ENCODE results near the gene PATL1.
"Not testable (repeated sequence)": the region's sequence is repeated elsewhere in the genome, so short reads cannot be mapped to it uniquely, and the experiment has no call there.

PATL1 gene, protein sequence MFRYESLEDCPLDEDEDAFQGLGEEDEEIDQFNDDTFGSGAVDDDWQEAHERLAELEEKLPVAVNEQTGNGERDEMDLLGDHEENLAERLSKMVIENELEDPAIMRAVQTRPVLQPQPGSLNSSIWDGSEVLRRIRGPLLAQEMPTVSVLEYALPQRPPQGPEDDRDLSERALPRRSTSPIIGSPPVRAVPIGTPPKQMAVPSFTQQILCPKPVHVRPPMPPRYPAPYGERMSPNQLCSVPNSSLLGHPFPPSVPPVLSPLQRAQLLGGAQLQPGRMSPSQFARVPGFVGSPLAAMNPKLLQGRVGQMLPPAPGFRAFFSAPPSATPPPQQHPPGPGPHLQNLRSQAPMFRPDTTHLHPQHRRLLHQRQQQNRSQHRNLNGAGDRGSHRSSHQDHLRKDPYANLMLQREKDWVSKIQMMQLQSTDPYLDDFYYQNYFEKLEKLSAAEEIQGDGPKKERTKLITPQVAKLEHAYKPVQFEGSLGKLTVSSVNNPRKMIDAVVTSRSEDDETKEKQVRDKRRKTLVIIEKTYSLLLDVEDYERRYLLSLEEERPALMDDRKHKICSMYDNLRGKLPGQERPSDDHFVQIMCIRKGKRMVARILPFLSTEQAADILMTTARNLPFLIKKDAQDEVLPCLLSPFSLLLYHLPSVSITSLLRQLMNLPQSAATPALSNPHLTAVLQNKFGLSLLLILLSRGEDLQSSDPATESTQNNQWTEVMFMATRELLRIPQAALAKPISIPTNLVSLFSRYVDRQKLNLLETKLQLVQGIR

DNA sequence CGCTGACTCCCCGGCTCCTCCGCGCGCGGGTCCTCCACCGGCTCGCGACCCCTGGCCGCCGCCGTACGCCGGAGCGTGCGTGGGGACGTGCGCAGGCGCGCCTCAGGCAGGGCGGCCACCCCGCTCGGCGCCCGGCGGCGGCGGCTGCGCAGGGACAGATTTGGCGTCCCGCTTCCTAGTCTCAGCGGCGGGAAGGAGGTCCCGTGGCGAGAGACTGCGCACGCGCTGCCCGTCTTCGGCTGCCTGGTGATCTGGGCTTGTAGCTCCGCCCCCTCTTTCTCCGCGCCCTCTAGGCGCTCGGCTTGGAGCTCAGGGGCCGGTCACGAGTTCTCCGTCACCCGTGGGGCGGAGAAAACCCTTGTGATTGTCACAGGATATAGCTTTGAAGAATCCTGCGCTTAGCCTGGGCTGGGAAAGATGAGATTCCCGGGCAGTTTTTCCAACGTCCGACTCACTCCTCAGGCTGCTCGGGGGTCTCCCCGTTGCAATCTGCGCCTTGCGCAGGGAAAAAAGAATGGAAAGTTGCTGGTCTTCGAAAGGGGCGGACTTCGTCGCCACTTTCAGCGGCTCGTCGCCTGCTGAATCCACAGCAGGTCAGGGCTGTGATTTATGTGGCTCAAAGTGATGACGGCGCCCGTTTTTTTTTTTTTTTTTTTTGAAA, at the start of gene PATL1:
Gene PATL1, minus strand, starts transcription at position 88 of the 661 bp plus-strand sequence. CDS start 142 bp downstream, outside the sequence.
- peak; percentile 96 for DNase-seq

GRCh38 chr11:59716051-59716450, 47.2 kb upstream of the PATL1 start:
- no peak for DNase-seq

GRCh38 chr11:59713745-59714144, 44.9 kb upstream of the PATL1 start, which contains the start of gene OR10V1:
Gene OR10V1, minus strand, starts transcription at chr11:59713845. Its CDS starts 0 bp downstream, at chr11:59713845.
- DNase-seq = no peak

DNA sequence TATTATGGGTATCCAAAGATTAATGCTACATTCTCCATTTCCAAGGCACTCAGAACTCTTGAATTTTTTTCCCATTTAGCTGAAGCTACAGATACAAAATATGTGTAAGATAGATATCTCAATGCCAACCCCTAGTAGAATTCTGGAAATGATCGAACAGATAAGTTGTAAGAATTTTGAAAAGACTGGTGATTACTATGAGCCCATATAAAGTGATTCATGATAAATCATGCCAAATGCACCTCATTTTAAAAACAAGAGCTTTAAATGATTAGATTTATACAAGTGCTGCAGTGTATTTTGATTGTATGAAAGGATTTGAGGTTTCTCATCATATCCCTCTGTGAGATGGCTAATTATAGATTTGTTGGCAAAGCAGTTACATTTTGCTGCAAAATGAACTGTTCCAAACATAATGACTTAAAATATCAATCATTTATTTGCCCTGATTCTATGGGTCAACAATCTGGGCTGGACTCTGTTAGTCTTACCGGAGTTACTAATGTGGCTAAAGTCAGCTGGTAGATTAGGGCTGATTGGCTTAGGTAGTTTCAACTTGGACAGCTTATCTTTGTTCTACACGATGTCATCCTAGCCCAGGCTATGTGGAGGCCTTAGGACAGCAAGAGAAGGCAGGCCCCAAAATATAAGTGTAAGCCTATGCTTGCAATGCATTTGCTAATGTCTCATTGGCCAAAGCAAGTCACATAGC, 41.5 kb upstream of the PATL1 start:
- DNase-seq = no peak

DNA sequence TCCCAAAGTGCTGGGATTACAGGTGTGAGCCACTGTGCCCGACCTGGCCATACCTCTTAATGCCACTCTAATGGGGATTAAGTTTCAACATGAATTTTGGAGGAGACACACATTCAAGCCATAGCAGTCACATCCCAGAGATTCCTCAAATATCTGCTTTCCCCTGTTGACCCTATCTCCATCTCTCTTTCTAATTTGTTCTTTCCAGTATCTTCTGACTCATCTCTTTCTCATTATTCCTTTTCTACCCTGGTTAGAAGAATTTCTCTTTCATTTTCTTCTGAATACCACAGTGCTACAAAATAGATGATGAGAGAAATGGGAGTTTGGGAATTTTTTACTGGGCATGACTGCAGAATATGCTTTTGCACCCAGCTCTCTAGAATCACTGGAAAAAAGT, 39.7 kb upstream of the PATL1 start:
- no peak for DNase-seq

GRCh38 chr11:59707371-59707770, 38.5 kb upstream of the PATL1 start:
- no peak for DNase-seq

DNA sequence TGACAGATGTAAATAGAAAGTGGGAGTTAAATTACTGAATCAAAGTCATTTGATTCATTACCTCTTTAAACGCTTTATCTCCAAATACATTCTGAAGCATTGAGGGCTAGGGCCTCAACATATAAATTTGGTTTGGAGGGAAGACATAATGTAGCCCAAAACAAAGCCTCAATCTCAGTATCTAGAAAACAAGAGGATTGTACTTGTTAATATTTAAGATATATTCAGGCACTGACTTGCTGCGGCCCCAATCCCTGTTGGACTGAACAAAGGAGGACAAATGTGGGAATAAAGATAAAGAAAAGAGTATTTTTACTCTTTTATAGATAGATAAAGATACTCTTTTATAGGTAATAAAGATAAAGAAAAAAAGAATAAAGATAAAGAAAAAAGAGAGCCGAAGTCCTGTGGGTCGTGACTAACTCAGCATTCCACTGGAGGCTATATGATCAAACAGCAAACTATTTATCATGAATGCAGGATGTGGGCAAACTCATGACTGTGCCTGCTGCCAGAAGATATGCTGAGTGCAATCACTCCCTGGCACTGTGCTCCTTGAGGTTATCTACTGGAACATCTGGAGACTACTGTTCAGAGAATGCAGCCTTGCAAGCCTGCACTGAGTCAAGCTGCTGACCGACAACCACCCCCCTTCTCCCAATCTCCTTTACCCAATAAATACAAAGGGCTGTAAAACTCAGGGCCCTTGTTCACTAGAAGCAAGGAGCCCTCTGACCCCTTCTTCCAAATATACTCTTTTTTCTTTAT, 37.9 kb upstream of the PATL1 start:
- DNase-seq = no peak

DNA sequence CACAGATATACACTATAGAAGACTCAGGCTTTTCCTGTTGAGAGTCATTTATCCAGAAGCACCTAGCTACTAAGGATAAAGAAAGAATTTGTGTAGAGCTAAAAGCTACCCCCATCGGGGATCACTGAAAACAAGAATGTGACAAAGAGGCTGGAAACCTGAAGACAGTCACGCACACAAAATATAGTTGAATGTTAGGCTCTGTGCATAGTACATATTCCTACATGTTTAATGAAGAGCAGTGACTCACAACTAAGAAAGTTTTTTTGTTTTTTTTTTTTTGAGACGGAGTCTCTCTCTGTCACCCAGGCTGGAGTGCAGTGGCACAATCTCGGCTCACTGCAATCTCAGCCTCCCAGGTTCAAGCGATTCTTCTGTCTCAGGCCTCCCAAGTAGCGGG, 36.5 kb upstream of the PATL1 start:
- DNase-seq = no peak

DNA sequence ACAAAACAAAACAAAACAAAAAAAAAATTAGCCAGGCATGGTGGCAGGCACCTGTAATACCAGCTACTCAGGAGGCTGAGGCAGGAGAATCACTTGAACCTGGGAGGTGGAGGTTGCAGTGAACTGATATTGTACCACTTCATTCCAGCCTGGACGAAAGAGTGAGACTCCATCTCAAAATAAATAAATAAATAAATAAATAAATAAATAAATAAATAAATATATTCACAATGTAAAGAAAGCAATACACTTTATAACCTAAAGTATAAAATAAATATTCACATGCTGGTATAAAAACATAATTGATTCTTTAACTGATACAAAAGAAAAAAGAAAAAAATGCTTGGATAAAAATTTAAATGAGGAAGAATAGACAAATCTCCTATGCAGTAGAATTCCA, 34.7 kb upstream of the PATL1 start:
- DNase-seq = not testable (repeated sequence)

DNA sequence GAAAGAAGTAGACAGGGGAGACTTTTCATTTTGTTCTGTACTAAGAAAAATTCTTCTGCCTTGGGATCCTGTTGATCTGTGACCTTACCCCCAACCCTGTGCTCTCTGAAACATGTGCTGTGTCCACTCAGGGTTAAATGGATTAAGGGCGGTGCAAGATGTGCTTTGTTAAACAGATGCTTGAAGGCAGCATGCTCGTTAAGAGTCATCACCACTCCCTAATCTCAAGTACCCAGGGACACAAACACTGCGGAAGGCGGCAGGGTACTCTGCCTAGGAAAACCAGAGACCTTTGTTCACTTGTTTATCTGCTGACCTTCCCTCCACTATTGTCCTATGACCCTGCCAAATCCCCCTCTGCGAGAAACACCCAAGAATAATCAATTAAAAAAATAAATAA, 31.3 kb upstream of the PATL1 start:
- not testable (repeated sequence) for DNase-seq

- no peak for DNase-seq
Measured at GRCh38 chr11:59698506-59698905, 29.7 kb upstream of the PATL1 start.

DNA sequence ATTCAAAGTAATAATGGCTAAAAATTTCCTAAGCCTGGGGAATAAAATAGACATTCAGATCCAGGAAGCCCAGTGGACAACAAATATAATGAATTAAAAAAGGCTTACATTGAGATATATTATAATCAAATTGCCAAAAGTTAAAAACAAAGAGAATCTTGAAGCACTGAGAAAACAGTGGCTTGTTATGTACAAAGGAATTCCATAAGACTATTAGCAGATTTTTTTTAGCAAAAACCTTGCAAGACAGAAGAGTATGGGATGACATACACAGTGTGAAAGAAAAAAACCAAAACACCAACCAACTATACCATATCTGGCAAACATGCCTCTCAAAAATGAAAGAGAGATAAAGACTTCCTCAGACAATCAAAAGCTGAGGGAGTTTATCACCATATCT, 24.1 kb upstream of the PATL1 start:
- DNase-seq = no peak

- no peak for DNase-seq
Measured at GRCh38 chr11:59691156-59691555, 22.3 kb upstream of the PATL1 start.

GRCh38 chr11:59689015-59689414, 20.2 kb upstream of the PATL1 start:
- DNase-seq = no peak

- DNase-seq = not testable (repeated sequence)
Measured at GRCh38 chr11:59681260-59681725, 12.5 kb upstream of the PATL1 start.

GRCh38 chr11:59680287-59681154, 11.7 kb upstream of the PATL1 start:
- DNase-seq = peak; percentile 28 to 33

GRCh38 chr11:59679347-59679746, 10.5 kb upstream of the PATL1 start:
- DNase-seq = no peak

- no peak for DNase-seq
Measured at GRCh38 chr11:59678813-59679165, 10.0 kb upstream of the PATL1 start.

DNA sequence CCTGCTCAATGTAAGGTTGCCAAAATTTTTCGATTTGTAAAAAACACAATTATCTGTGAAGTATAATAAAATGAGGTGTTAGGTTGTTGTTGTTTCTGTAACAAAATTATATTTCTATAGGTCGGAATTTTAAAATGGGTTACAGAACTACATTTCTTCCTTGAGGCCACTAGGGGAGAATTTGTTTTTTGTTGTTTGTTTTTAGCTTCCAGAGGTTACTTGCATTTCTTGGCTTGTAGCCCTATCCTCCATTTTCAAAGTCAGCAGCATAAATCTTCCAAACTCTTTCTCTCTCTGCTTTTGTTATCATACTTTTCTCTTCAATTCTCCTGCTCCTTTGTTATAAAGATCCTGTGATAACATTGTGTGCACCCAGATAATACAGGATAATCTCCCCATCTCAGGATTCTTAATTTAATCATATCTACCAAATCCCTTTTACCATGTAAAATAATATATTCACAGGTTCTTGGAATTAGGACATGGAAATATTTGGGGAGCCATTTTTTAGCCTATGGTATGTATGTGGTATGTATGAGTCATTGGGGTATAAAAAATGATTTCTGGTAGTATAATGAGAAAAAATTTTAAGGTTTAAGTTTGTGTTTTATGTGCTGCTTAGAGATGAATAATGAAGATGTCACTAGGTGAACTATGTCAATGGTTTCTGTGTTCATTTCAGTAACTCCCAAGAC, 9.4 kb upstream of the PATL1 start:
- no peak for DNase-seq

GRCh38 chr11:59676205-59676604, 7.4 kb upstream of the PATL1 start:
- no peak for DNase-seq

All from stimulated activated CD4-positive, alpha-beta T cell treated with anti-CD3 and anti-CD28 coated beads, Interleukin-2, amount 100 ng/mL, for 48 hours (primary cell).